ENCODE data around the gene PARM1. TPM values are rescaled to one million over a fixed set of nuclear protein-coding genes. Genes with fewer than 3 reads are reported as not detected.

The PARM1 gene
- total RNA-seq, 1 donor from 2014 or later, result 22.4 TPM

GRCh38 chr4:75007891-75008290 lies 75.0 kb downstream of the PARM1 start:
- Mint-ChIP-seq H3K27ac (no peak overlapping the region), H3K4me3 (no peak overlapping the region), H3K9me3 (peaks cover 4% of the 10 kb centered on the region), H3K4me1 (ENCODE audit: unreplicated experiment) (no peaks in the 10 kb centered on the region), H3K36me3 (no peaks in the 10 kb centered on the region), H3K27me3 (no peaks in the 10 kb centered on the region)
- no peak for DNase-seq (ENCODE audit: extremely low spot score, unreplicated experiment)
- TF ChIP-seq, protein P1, sequence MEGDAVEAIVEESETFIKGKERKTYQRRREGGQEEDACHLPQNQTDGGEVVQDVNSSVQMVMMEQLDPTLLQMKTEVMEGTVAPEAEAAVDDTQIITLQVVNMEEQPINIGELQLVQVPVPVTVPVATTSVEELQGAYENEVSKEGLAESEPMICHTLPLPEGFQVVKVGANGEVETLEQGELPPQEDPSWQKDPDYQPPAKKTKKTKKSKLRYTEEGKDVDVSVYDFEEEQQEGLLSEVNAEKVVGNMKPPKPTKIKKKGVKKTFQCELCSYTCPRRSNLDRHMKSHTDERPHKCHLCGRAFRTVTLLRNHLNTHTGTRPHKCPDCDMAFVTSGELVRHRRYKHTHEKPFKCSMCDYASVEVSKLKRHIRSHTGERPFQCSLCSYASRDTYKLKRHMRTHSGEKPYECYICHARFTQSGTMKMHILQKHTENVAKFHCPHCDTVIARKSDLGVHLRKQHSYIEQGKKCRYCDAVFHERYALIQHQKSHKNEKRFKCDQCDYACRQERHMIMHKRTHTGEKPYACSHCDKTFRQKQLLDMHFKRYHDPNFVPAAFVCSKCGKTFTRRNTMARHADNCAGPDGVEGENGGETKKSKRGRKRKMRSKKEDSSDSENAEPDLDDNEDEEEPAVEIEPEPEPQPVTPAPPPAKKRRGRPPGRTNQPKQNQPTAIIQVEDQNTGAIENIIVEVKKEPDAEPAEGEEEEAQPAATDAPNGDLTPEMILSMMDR (conservative IDR thresholded peaks at IDR 0.05), result no peak

DNA sequence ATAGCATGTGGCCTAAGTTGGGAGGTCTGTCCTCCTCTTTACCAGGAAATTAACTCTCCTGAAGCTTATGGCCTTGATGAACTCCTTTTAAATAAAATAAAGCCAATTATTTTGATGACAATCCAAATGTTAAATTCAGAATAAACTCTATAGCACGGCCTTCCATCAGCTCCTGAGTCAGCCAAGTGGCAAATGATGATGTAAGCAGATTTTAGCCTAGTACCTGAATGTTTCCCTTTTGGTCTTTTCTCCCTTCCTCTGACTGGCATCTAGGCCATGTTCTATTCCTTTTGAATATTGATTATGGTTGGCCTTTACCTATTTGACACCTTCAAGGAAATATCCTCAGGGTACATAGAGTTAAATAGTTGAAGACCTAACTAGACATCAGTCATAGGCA lies 76.2 kb downstream of the PARM1 start:
- TF ChIP-seq, protein P1 (conservative IDR thresholded peaks at IDR 0.05), result no peak
- no peak overlapping the region for H3K4me3 Mint-ChIP-seq
- H3K36me3 Mint-ChIP-seq, result no peaks in the 10 kb centered on the region
- DNase-seq (ENCODE audit: extremely low spot score, unreplicated experiment), result no peak
- H3K9me3 Mint-ChIP-seq, result peaks cover 4% of the 10 kb centered on the region
- no peaks in the 10 kb centered on the region for H3K27me3 Mint-ChIP-seq
- no peaks in the 10 kb centered on the region for H3K4me1 Mint-ChIP-seq (ENCODE audit: unreplicated experiment)
- H3K27ac Mint-ChIP-seq, result no peak overlapping the region

- peaks cover 4% of the 10 kb centered on the region for H3K9me3 Mint-ChIP-seq
- TF ChIP-seq, protein P1 (conservative IDR thresholded peaks at IDR 0.05), result no peak
- no peak for DNase-seq (ENCODE audit: extremely low spot score, unreplicated experiment)
- no peaks in the 10 kb centered on the region for H3K36me3 Mint-ChIP-seq
- H3K27ac Mint-ChIP-seq, result no peak overlapping the region
- H3K27me3 Mint-ChIP-seq, result no peaks in the 10 kb centered on the region
- H3K4me3 Mint-ChIP-seq, result no peak overlapping the region
- no peaks in the 10 kb centered on the region for H3K4me1 Mint-ChIP-seq (ENCODE audit: unreplicated experiment)
Measured at GRCh38 chr4:75011131-75011795, 78.3 kb downstream of the PARM1 start.

DNA sequence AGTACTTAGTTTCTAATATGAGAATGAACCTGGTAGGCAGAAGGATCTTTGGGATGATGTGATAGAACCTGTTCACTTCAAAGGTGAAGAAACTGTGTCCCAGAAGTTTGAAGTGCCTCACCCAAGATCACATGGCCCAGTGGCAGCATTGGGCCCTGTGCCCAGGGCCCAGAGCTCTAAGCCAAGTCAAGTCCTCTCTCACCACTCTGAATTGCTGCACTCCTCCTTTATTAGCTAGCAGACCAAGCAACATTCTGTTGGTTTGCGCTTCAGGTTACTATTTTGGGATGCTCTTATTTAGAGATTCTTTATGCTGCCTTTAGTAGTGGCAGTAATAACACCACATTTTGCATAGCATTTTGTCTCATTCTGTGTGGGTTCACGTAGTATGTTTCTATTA lies 82.7 kb downstream of the PARM1 start:
- Mint-ChIP-seq H3K9me3 (no peaks in the 10 kb centered on the region), H3K27me3 (no peaks in the 10 kb centered on the region), H3K27ac (no peak overlapping the region), H3K4me3 (no peak overlapping the region), H3K36me3 (no peaks in the 10 kb centered on the region), H3K4me1 (ENCODE audit: unreplicated experiment) (no peaks in the 10 kb centered on the region)
- no peak for DNase-seq (ENCODE audit: extremely low spot score, unreplicated experiment)
- TF ChIP-seq, protein P1 (conservative IDR thresholded peaks at IDR 0.05), result no peak

DNA sequence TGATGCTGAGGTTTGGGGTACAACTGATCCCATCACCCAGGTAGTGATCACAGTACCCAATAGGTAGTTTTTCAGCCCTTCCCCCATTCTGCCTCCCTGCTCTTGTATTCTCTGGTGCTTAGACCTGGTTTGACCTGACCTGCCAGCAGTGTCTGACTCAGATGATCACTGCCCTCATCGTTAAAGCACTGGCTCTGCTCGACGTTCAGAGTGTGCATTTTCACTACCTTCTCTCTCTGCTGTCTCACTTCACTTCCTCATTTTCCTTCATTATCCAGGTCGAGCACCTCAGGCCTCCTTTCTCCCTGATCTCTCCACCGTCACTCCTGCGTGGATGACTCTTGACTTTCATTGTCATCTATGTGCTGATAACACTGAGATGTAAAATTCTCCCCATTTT lies 83.6 kb downstream of the PARM1 start:
- no peak overlapping the region for H3K4me3 Mint-ChIP-seq
- no peaks in the 10 kb centered on the region for H3K4me1 Mint-ChIP-seq (ENCODE audit: unreplicated experiment)
- no peaks in the 10 kb centered on the region for H3K27me3 Mint-ChIP-seq
- TF ChIP-seq, protein P1 (conservative IDR thresholded peaks at IDR 0.05), result no peak
- no peak for DNase-seq (ENCODE audit: extremely low spot score, unreplicated experiment)
- no peaks in the 10 kb centered on the region for H3K36me3 Mint-ChIP-seq
- no peaks in the 10 kb centered on the region for H3K9me3 Mint-ChIP-seq
- H3K27ac Mint-ChIP-seq, result no peak overlapping the region
